ENCODE results near the gene HELZ.
A peak's percentile ranks its signal among the peaks of the same experiment; 100 is the strongest.

GRCh38 chr17:67221062-67221998 is 23.7 kb downstream of the HELZ start:
- TF ChIP-seq CTCF (IDR thresholded peaks at IDR 0.05) (peak; percentile 67), EZH2phosphoT487 (IDR thresholded peaks at IDR 0.05) (no peak), EZH2 (IDR thresholded peaks at IDR 0.05) (no peak)
